Fibroblast of skin of right biceps (primary cell): ENCODE results near the gene UBL7.
"Not testable (repeated sequence)": the region's sequence is repeated elsewhere in the genome, so short reads cannot be mapped to it uniquely, and the experiment has no call there.

Source experiments
- DNase-seq: peaks from one replicate; pipeline ENCODE4 v3.0.0-alpha.2; 2013

The UBL7 gene

GRCh38 chr15:74463634-74464033 is 2.7 kb upstream of the UBL7 start:
- no peak for DNase-seq

- peak; percentile 24 for DNase-seq
Measured at GRCh38 chr15:74461847-74462511, 1.0 kb upstream of the UBL7 start.

GRCh38 chr15:74460298-74460697 is 662 bp downstream of the UBL7 start:
- no peak for DNase-seq

GRCh38 chr15:74459798-74460197 is 1.2 kb downstream of the UBL7 start:
- not testable (repeated sequence) for DNase-seq

GRCh38 chr15:74458473-74458872 is 2.5 kb downstream of the UBL7 start:
- DNase-seq: no peak

- DNase-seq: not testable (repeated sequence)
Measured at GRCh38 chr15:74457036-74457435, 3.9 kb downstream of the UBL7 start.

- DNase-seq: no peak
Measured at GRCh38 chr15:74454764-74455500, 6.0 kb downstream of the UBL7 start.

- DNase-seq: no peak
Measured at GRCh38 chr15:74453925-74454763, 6.8 kb downstream of the UBL7 start.

GRCh38 chr15:74451861-74452835 is 8.8 kb downstream of the UBL7 start:
- no peak for DNase-seq

- DNase-seq: no peak
Measured at GRCh38 chr15:74451322-74451721, 9.6 kb downstream of the UBL7 start.

- no peak for DNase-seq
Measured at GRCh38 chr15:74449643-74450205, 11.2 kb downstream of the UBL7 start.

GRCh38 chr15:74449095-74449494 is 11.9 kb downstream of the UBL7 start:
- DNase-seq: no peak

- DNase-seq: no peak
Measured at GRCh38 chr15:74445816-74446763, 14.9 kb downstream of the UBL7 start.

GRCh38 chr15:74444106-74445062 is 16.6 kb downstream of the UBL7 start:
- no peak for DNase-seq

- DNase-seq: peak; percentile 37
Measured at GRCh38 chr15:74443100-74443909, 17.7 kb downstream of the UBL7 start.

GRCh38 chr15:74442604-74443003 is 18.4 kb downstream of the UBL7 start:
- no peak for DNase-seq

- DNase-seq: no peak
Measured at GRCh38 chr15:74442063-74442462, 18.9 kb downstream of the UBL7 start.

- no peak for DNase-seq
Measured at GRCh38 chr15:74441248-74441941, 19.6 kb downstream of the UBL7 start.
